HL-60 (cell line): Measurements from ENCODE around the gene SKI.

ENCODE experiments used
- CTCF ChIP-seq: IDR thresholded peaks from one replicate; pipeline ENCODE4 v1.5.1; 2011; ENCODE audit warnings: low read length, control low read depth, inconsistent platforms; ENCODE audit not compliant: insufficient read depth
- POLR2AphosphoS5 ChIP-seq: IDR thresholded peaks from 2 replicates; pipeline ENCODE4 v1.6.1; 2012; ENCODE audit warnings: low read depth
- REST ChIP-seq: IDR thresholded peaks from 2 replicates; pipeline ENCODE4 v1.6.1; 2012; ENCODE audit warnings: low read depth; ENCODE audit not compliant: insufficient replicate concordance

GRCh38 chr1:2228694-2229036 is 546 bp downstream of the SKI start:
- TF ChIP-seq REST (no peak), CTCF (no peak), POLR2AphosphoS5 (no peak)
